ENCODE data around the gene MTHFD2L. TPM values are rescaled to one million over a fixed set of nuclear protein-coding genes. Genes with fewer than 3 reads are reported as not detected.
A peak's percentile ranks its signal among the peaks of the same experiment; 100 is the strongest.

Gene MTHFD2L
- total RNA-seq, 1 experiment from 2014 or later: 24.1 TPM

- TF ChIP-seq CTCF (IDR thresholded peaks at IDR 0.05; ENCODE audit: unreplicated experiment): no peak
- BruUV-seq (replicated peaks): no TSS peak
- no peaks in the 10 kb centered on the region for H3K27me3 Mint-ChIP-seq (ENCODE audit: unreplicated experiment)
- H3K27ac Mint-ChIP-seq (ENCODE audit: unreplicated experiment): peak overlapping the region; percentile 31
- CTCF ChIA-PET: interaction anchor here (0.6 to 1.6 kb wide), 3 partner anchors 10 to 563 kb away, joined by 3 read pairs; no protein-coding TSS in a partner anchor
- H3K4me1 Mint-ChIP-seq (ENCODE audit: low read depth, unreplicated experiment): peaks cover 18% of the 10 kb centered on the region
- no peaks in the 10 kb centered on the region for H3K9me3 Mint-ChIP-seq (ENCODE audit: low read depth, unreplicated experiment)
- H3K4me3 Mint-ChIP-seq (ENCODE audit: low read depth, unreplicated experiment): peak overlapping the region; percentile 42
- peak; percentile 38 for DNase-seq
- H3K36me3 Mint-ChIP-seq (ENCODE audit: insufficient read depth, unreplicated experiment): no peaks in the 10 kb centered on the region
- intact Hi-C loops (cut with micrococcal nuclease; ENCODE audit: unreplicated experiment): no loop called here
These were observed 73.1 kb downstream of the MTHFD2L start for GRCh38 chr4:74230902-74231499.

GRCh38 chr4:74235135-74235534, 77.2 kb downstream of the MTHFD2L start:
- intact Hi-C loops (cut with micrococcal nuclease; ENCODE audit: unreplicated experiment): no loop called here
- no peaks in the 10 kb centered on the region for H3K36me3 Mint-ChIP-seq (ENCODE audit: insufficient read depth, unreplicated experiment)
- no peak for TF ChIP-seq CTCF (IDR thresholded peaks at IDR 0.05; ENCODE audit: unreplicated experiment)
- CTCF ChIA-PET: no interaction called here
- H3K9me3 Mint-ChIP-seq (ENCODE audit: low read depth, unreplicated experiment): no peaks in the 10 kb centered on the region
- no TSS peak for BruUV-seq (replicated peaks)
- H3K4me3 Mint-ChIP-seq (ENCODE audit: low read depth, unreplicated experiment): no peak overlapping the region
- H3K27ac Mint-ChIP-seq (ENCODE audit: unreplicated experiment): peak overlapping the region; percentile 5
- DNase-seq: no peak
- no peaks in the 10 kb centered on the region for H3K27me3 Mint-ChIP-seq (ENCODE audit: unreplicated experiment)
- peaks cover 17% of the 10 kb centered on the region for H3K4me1 Mint-ChIP-seq (ENCODE audit: low read depth, unreplicated experiment)

GRCh38 chr4:74237425-74237966, 79.6 kb downstream of the MTHFD2L start:
- Mint-ChIP-seq H3K9me3 (ENCODE audit: low read depth, unreplicated experiment) (no peaks in the 10 kb centered on the region), H3K27me3 (ENCODE audit: unreplicated experiment) (no peaks in the 10 kb centered on the region), H3K4me3 (ENCODE audit: low read depth, unreplicated experiment) (no peak overlapping the region), H3K27ac (ENCODE audit: unreplicated experiment) (no peak overlapping the region), H3K36me3 (ENCODE audit: insufficient read depth, unreplicated experiment) (no peaks in the 10 kb centered on the region), H3K4me1 (ENCODE audit: low read depth, unreplicated experiment) (no peaks in the 10 kb centered on the region)
- CTCF ChIA-PET: no interaction called here
- DNase-seq: no peak
- no peak for TF ChIP-seq CTCF (IDR thresholded peaks at IDR 0.05; ENCODE audit: unreplicated experiment)
- BruUV-seq (replicated peaks): no TSS peak
- intact Hi-C loops (cut with micrococcal nuclease; ENCODE audit: unreplicated experiment): no loop called here

GRCh38 chr4:74244049-74244448, 86.1 kb downstream of the MTHFD2L start:
- Mint-ChIP-seq H3K4me1 (ENCODE audit: low read depth, unreplicated experiment) (no peaks in the 10 kb centered on the region), H3K27me3 (ENCODE audit: unreplicated experiment) (no peaks in the 10 kb centered on the region), H3K9me3 (ENCODE audit: low read depth, unreplicated experiment) (no peaks in the 10 kb centered on the region), H3K36me3 (ENCODE audit: insufficient read depth, unreplicated experiment) (no peaks in the 10 kb centered on the region), H3K4me3 (ENCODE audit: low read depth, unreplicated experiment) (no peak overlapping the region), H3K27ac (ENCODE audit: unreplicated experiment) (no peak overlapping the region)
- no TSS peak for BruUV-seq (replicated peaks)
- DNase-seq: no peak
- CTCF ChIA-PET: no interaction called here
- intact Hi-C loops (cut with micrococcal nuclease; ENCODE audit: unreplicated experiment): no loop called here
- no peak for TF ChIP-seq CTCF (IDR thresholded peaks at IDR 0.05; ENCODE audit: unreplicated experiment)

Measured in Calu3 (cell line).